Astrocyte (in vitro differentiated cells and primary cell): ENCODE results near the gene GABRR3. TPM values are rescaled to one million over a fixed set of nuclear protein-coding genes. Genes with fewer than 3 reads are reported as not detected.

Source experiments
- DNase-seq: peaks from one replicate; pipeline ENCODE4 v3.0.0-alpha.2; 2010; ENCODE audit warnings: low read depth
- FAIRE-seq: peaks from 2 replicates; lab custom pipeline; 2011; peaks lifted over from hg19 to GRCh38; lab: Jason Lieb, UNC
- H2AFZ ChIP-seq: 2 replicates; pipeline ENCODE4 v1.6.0; 2012; ENCODE audit warnings: low read depth, low read length, inconsistent platforms
- H3K27ac ChIP-seq: 2 replicates; pipeline ENCODE4 v1.5.1; 2011; ENCODE audit warnings: low read depth, low read length, inconsistent platforms
- H3K27me3 ChIP-seq: 2 replicates; pipeline ENCODE4 v1.6.0; 2011; ENCODE audit warnings: low read length, inconsistent platforms; ENCODE audit not compliant: insufficient read depth
- H3K36me3 ChIP-seq: 2 replicates; pipeline ENCODE4 v1.5.1; 2011; ENCODE audit warnings: low read length, inconsistent platforms; ENCODE audit not compliant: insufficient read depth
- H3K4me1 ChIP-seq: 2 replicates; pipeline ENCODE4 v1.5.1; 2011; ENCODE audit warnings: low read length, inconsistent platforms; ENCODE audit not compliant: insufficient read depth
- H3K4me2 ChIP-seq: 2 replicates; pipeline ENCODE4 v1.6.0; 2012; ENCODE audit warnings: low read length, inconsistent platforms
- H3K4me3 ChIP-seq: 2 replicates; pipeline ENCODE4 v1.5.1; 2011; ENCODE audit warnings: low read depth, mild to moderate bottlenecking, low read length, inconsistent platforms; ENCODE audit not compliant: insufficient read depth
- H3K79me2 ChIP-seq: 2 replicates; pipeline ENCODE4 v1.6.0; 2012; ENCODE audit warnings: mild to moderate bottlenecking, low read length, inconsistent platforms; ENCODE audit not compliant: insufficient read depth
- H3K9ac ChIP-seq: 2 replicates; pipeline ENCODE4 v1.6.0; 2012; ENCODE audit warnings: mild to moderate bottlenecking, low read length, inconsistent platforms
- H3K9me3 ChIP-seq: 2 replicates; pipeline ENCODE4 v1.5.1; 2012; ENCODE audit warnings: low read depth, mild to moderate bottlenecking, low read length, inconsistent platforms; ENCODE audit not compliant: insufficient read depth
- H4K20me1 ChIP-seq: 2 replicates; pipeline ENCODE4 v1.6.0; 2012; ENCODE audit warnings: low read length, inconsistent platforms; ENCODE audit not compliant: insufficient read depth
- H3K27ac Mint-ChIP-seq: one replicate; pipeline ENCODE4 v1.8.0; 2021; ENCODE audit warnings: mild to moderate bottlenecking, mixed read lengths; ENCODE audit not compliant: unreplicated experiment
- H3K27me3 Mint-ChIP-seq: one replicate; pipeline ENCODE4 v1.8.0; 2021; ENCODE audit warnings: low read depth, mixed read lengths; ENCODE audit not compliant: unreplicated experiment
- H3K36me3 Mint-ChIP-seq: one replicate; pipeline ENCODE4 v1.8.0; 2021; ENCODE audit warnings: low read depth, mixed read lengths; ENCODE audit not compliant: unreplicated experiment
- H3K4me1 Mint-ChIP-seq: one replicate; pipeline ENCODE4 v1.8.0; 2021; ENCODE audit warnings: low read depth, mixed read lengths; ENCODE audit not compliant: unreplicated experiment
- H3K4me3 Mint-ChIP-seq: one replicate; pipeline ENCODE4 v1.8.0; 2021; ENCODE audit warnings: mild to moderate bottlenecking, moderate library complexity, mixed read lengths; ENCODE audit not compliant: unreplicated experiment
- H3K9me3 Mint-ChIP-seq: one replicate; pipeline ENCODE4 v1.8.0; 2021; ENCODE audit warnings: mild to moderate bottlenecking, mixed read lengths; ENCODE audit not compliant: unreplicated experiment
- EZH2 ChIP-seq: IDR thresholded peaks from 2 replicates; pipeline ENCODE4 v1.6.1; 2012; ENCODE audit warnings: mild to moderate bottlenecking, low read length, inconsistent platforms; ENCODE audit not compliant: insufficient read depth
- total RNA-seq: library from RNA; stranded (reverse); gene quantifications from 2 replicates; pipeline ENCODE4 v1.2.1, GENCODE V29; 2021
- TF ChIP-seq, protein P1 (sequence below): IDR thresholded peaks from 2 replicates; pipeline ENCODE4 v1.5.1; 2011; ENCODE audit warnings: low read depth, mild to moderate bottlenecking, inconsistent platforms, low read length, moderate library complexity; ENCODE audit not compliant: insufficient read depth

Gene GABRR3
- total RNA-seq, 1 donor from 2014 or later, result not detected

DNA sequence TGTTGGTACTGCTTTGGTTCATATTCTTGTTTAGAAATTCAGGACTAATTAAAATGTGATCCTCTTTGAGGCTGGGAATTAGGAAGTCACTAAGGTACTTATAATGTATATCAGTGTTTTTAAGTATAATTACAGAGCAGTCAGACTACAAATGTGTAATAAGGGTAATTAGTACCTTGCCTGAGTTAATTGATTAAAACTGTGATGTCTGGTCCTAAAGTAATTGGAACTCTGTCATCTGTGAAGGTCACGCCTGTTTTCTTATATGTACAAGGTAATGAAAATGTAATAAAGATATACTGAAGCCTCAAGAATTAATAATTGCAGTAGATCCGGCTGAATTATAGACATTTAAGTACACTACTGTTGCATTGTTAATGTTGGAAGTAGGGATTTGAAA is 95.7 kb downstream of the GABRR3 start:
- H3K9ac ChIP-seq, result no peak overlapping the region
- peaks cover 5% of the 10 kb centered on the region for H3K36me3 Mint-ChIP-seq
- peaks cover 23% of the 10 kb centered on the region for H3K36me3 ChIP-seq
- no peak overlapping the region for H2AFZ ChIP-seq
- FAIRE-seq (no peak), DNase-seq (no peak)
- TF ChIP-seq EZH2, result no peak
- TF ChIP-seq, protein P1, sequence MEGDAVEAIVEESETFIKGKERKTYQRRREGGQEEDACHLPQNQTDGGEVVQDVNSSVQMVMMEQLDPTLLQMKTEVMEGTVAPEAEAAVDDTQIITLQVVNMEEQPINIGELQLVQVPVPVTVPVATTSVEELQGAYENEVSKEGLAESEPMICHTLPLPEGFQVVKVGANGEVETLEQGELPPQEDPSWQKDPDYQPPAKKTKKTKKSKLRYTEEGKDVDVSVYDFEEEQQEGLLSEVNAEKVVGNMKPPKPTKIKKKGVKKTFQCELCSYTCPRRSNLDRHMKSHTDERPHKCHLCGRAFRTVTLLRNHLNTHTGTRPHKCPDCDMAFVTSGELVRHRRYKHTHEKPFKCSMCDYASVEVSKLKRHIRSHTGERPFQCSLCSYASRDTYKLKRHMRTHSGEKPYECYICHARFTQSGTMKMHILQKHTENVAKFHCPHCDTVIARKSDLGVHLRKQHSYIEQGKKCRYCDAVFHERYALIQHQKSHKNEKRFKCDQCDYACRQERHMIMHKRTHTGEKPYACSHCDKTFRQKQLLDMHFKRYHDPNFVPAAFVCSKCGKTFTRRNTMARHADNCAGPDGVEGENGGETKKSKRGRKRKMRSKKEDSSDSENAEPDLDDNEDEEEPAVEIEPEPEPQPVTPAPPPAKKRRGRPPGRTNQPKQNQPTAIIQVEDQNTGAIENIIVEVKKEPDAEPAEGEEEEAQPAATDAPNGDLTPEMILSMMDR, result no peak
- no peaks in the 10 kb centered on the region for H3K4me1 Mint-ChIP-seq
- no peaks in the 10 kb centered on the region for H3K9me3 Mint-ChIP-seq
- no peaks in the 10 kb centered on the region for H3K27me3 ChIP-seq
- H3K4me2 ChIP-seq, result no peak overlapping the region
- H3K79me2 ChIP-seq, result no peaks in the 10 kb centered on the region
- H3K27me3 Mint-ChIP-seq, result no peaks in the 10 kb centered on the region
- H3K4me3 Mint-ChIP-seq, result no peak overlapping the region
- no peak overlapping the region for H3K4me3 ChIP-seq
- H3K4me1 ChIP-seq, result no peaks in the 10 kb centered on the region
- no peak overlapping the region for H3K27ac ChIP-seq
- no peaks in the 10 kb centered on the region for H4K20me1 ChIP-seq
- no peaks in the 10 kb centered on the region for H3K9me3 ChIP-seq
- no peak overlapping the region for H3K27ac Mint-ChIP-seq

DNA sequence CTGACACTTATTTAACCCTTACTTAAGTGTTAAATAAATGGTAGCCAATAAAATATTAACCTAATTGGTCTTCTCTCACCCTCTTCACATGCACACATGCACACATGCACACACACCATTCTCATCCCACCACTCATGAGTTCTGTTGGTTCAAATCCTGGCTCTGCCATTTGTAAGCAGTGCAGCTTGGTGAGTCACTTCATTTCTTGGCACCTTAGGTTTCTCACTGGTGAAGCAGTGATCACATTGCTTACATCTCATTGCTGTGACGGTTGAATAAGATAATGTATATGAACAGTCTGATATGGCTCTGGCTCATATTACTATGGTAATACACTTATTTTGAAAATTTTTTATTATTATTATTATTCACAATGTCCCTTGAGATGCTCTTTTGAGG is 96.7 kb downstream of the GABRR3 start:
- H3K27ac ChIP-seq, result no peak overlapping the region
- H3K79me2 ChIP-seq, result no peaks in the 10 kb centered on the region
- H3K4me3 Mint-ChIP-seq, result no peak overlapping the region
- H3K36me3 Mint-ChIP-seq, result peaks cover 5% of the 10 kb centered on the region
- H3K4me1 Mint-ChIP-seq, result no peaks in the 10 kb centered on the region
- H3K36me3 ChIP-seq, result peaks cover 21% of the 10 kb centered on the region
- no peak overlapping the region for H3K4me3 ChIP-seq
- H3K27me3 Mint-ChIP-seq, result no peaks in the 10 kb centered on the region
- H3K4me2 ChIP-seq, result no peak overlapping the region
- H3K9ac ChIP-seq, result no peak overlapping the region
- no peaks in the 10 kb centered on the region for H3K4me1 ChIP-seq
- no peaks in the 10 kb centered on the region for H4K20me1 ChIP-seq
- H3K9me3 Mint-ChIP-seq, result no peaks in the 10 kb centered on the region
- TF ChIP-seq, protein P1, result no peak
- TF ChIP-seq EZH2, result no peak
- no peaks in the 10 kb centered on the region for H3K9me3 ChIP-seq
- H3K27me3 ChIP-seq, result no peaks in the 10 kb centered on the region
- FAIRE-seq (no peak), DNase-seq (peak; percentile 20)
- H3K27ac Mint-ChIP-seq, result no peak overlapping the region
- no peak overlapping the region for H2AFZ ChIP-seq

DNA sequence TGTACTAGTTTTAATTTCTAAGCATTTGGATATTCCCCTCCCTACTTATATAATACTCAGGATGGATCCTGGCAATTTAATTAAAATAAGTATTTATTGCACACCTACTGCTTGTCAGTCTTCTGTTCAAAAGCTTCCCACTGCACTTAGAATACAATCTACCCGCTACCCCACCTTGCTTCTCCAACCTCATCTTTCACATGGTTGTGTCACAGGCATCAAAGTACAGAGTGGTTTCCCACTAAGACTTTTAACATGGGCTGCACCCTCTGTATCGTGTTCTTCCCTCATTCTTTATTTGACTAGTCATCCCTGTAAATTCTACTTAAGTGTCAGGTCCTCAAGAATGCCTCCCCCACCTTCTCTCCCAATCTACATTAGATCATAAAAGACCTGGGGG is 97.9 kb downstream of the GABRR3 start:
- Histone ChIP-seq H3K36me3 (peaks cover 14% of the 10 kb centered on the region), H3K9ac (no peak overlapping the region), H2AFZ (no peak overlapping the region), H3K9me3 (no peaks in the 10 kb centered on the region), H3K27ac (no peak overlapping the region), H3K4me1 (no peaks in the 10 kb centered on the region), H3K79me2 (no peaks in the 10 kb centered on the region), H3K4me2 (no peak overlapping the region), H4K20me1 (no peaks in the 10 kb centered on the region), H3K4me3 (no peak overlapping the region), H3K27me3 (no peaks in the 10 kb centered on the region)
- Mint-ChIP-seq H3K9me3 (no peaks in the 10 kb centered on the region), H3K27ac (no peak overlapping the region), H3K36me3 (peaks cover 2% of the 10 kb centered on the region), H3K4me3 (no peak overlapping the region), H3K4me1 (peaks cover 4% of the 10 kb centered on the region), H3K27me3 (no peaks in the 10 kb centered on the region)
- FAIRE-seq (no peak), DNase-seq (no peak)
- TF ChIP-seq EZH2, result no peak
- TF ChIP-seq, protein P1, result no peak
